Neutrophil (primary cell): ENCODE measurements around the gene NBEA.

Experiments
- H3K27ac ChIP-seq: fragments of 200-600 bp; sonication (generic); 2 replicates; pipeline ENCODE4 v1.5.1; 2016; ENCODE audit warnings: mild to moderate bottlenecking, moderate library complexity
- H3K27me3 ChIP-seq: fragments of 200-600 bp; sonication (generic); 2 replicates; pipeline ENCODE4 v1.6.0; 2016; ENCODE audit warnings: mild to moderate bottlenecking
- H3K36me3 ChIP-seq: fragments of 200-600 bp; sonication (generic); 2 replicates; pipeline ENCODE4 v1.5.1; 2017
- H3K4me1 ChIP-seq, 2 experiments: fragments of 200-600 bp in 1 of 2; sonication (generic) in 1 of 2; 1 replicate in 1 of 2; 2 replicates in 1 of 2; pipeline versions ENCODE4 v1.5.1 to v1.6.1; 2013 to 2016; ENCODE audit warnings: low read depth in 1 of 2, low read length in 1 of 2, mild to moderate bottlenecking in 1 of 2, moderate library complexity in 1 of 2; ENCODE audit not compliant: control insufficient read depth in 1 of 2, insufficient read depth in 1 of 2
- H3K4me3 ChIP-seq, 2 experiments: fragments of 200-600 bp in 1 of 2; sonication (generic) in 1 of 2; 1 replicate in 1 of 2; 2 replicates in 1 of 2; pipeline ENCODE4 v1.5.1; 2013 to 2016; ENCODE audit warnings: low read depth in 1 of 2, low read length in 1 of 2, mild to moderate bottlenecking in 1 of 2, moderate library complexity in 1 of 2
- H3K9me3 ChIP-seq: fragments of 200-600 bp; sonication (generic); 2 replicates; pipeline ENCODE4 v1.5.1; 2016
- TF ChIP-seq, protein P1 (sequence below): fragments of 200-600 bp; sonication (generic); IDR thresholded peaks from 2 replicates; pipeline ENCODE4 v1.5.1; 2016; ENCODE audit warnings: antibody characterized with exemption

NBEA gene

DNA sequence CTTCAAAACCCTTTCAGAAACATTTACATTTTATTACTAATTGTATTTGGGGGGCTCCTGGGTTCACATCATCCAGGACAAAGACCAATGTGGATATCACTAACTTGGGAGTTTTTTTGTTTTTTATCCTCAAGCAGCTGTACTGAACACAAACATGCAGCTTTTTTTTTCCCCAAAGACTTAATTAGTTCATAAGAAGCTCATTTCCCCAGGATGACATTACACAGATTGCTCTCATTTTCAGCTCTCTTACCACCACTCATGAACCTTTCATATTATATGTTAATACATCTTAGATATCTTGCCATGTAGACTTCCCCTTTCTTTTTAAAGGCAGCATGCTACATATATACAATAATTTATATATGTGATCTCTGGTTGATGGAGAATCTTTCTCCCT lies 653.1 kb downstream of the NBEA start:
- H3K4me1 ChIP-seq: no peaks in the 10 kb centered on the region
- no peaks in the 10 kb centered on the region for H3K36me3 ChIP-seq
- H3K27me3 ChIP-seq: no peaks in the 10 kb centered on the region
- H3K27ac ChIP-seq: no peak overlapping the region
- TF ChIP-seq, protein P1, sequence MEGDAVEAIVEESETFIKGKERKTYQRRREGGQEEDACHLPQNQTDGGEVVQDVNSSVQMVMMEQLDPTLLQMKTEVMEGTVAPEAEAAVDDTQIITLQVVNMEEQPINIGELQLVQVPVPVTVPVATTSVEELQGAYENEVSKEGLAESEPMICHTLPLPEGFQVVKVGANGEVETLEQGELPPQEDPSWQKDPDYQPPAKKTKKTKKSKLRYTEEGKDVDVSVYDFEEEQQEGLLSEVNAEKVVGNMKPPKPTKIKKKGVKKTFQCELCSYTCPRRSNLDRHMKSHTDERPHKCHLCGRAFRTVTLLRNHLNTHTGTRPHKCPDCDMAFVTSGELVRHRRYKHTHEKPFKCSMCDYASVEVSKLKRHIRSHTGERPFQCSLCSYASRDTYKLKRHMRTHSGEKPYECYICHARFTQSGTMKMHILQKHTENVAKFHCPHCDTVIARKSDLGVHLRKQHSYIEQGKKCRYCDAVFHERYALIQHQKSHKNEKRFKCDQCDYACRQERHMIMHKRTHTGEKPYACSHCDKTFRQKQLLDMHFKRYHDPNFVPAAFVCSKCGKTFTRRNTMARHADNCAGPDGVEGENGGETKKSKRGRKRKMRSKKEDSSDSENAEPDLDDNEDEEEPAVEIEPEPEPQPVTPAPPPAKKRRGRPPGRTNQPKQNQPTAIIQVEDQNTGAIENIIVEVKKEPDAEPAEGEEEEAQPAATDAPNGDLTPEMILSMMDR: no peak
- no peaks in the 10 kb centered on the region for H3K9me3 ChIP-seq
- H3K4me3 ChIP-seq: no peak overlapping the region

DNA sequence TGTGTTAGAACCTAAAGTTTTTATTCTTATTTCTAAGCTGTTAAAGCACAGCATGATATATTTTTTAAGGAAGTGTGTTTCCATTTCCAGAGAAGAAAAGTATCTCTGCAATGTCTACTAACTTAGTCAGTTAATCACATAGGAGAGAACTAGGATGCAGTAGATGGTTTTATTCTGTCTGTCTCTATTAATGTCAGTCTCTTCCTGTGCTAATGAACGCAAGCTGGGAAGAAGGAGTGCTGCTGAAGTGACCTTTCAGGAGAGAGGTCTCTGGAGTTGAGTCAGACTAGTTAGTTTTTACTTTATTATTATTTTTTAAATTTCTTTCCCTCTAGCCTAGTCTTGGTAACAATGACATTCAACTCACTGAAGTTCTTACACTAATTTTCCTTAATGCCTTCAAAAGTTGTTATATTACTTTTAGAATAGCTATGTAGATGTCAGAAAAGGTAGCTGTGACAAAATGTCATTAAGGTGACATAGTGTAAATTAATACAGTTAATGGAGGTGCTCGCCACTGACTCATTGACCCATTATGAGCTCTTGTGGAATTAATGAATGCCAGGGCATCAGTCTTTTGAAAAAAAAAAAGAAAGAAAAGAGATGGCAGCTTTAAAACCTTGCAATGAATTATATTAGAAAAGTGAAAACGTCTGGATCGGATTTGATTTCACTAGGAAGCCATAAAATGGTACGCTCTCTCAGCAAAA lies 654.4 kb downstream of the NBEA start:
- no peaks in the 10 kb centered on the region for H3K36me3 ChIP-seq
- no peaks in the 10 kb centered on the region for H3K4me1 ChIP-seq
- TF ChIP-seq, protein P1: no peak

DNA sequence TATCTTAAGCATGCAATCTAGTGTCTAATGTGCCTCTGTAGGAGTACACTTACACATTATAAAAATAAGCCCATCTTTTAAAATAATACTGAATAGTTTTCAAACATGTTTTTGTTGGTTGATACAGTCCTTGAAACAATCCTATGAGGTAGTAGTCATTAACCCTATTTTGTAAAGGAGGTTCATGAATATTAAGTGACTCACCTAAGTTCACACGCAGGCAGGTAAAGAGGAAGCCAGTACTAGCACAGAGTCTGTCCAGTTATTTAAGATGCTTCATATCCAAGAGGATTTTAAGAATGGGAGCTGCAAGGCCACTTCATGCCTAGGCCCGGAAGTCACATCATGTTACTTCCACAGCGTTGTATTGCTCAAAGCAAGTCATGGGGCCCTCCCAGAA lies 655.4 kb downstream of the NBEA start:
- H3K4me1 ChIP-seq: no peaks in the 10 kb centered on the region
- H3K4me3 ChIP-seq: no peak overlapping the region
- H3K36me3 ChIP-seq: no peaks in the 10 kb centered on the region
- TF ChIP-seq, protein P1: no peak
- H3K27ac ChIP-seq: no peak overlapping the region
- H3K27me3 ChIP-seq: no peaks in the 10 kb centered on the region
- no peaks in the 10 kb centered on the region for H3K9me3 ChIP-seq

More for the DNA sequence above, 654.4 kb downstream of the NBEA start:
- Histone ChIP-seq H3K4me3 (no peak overlapping the region), H3K9me3 (no peaks in the 10 kb centered on the region), H3K27ac (no peak overlapping the region), H3K27me3 (no peaks in the 10 kb centered on the region)

DNA sequence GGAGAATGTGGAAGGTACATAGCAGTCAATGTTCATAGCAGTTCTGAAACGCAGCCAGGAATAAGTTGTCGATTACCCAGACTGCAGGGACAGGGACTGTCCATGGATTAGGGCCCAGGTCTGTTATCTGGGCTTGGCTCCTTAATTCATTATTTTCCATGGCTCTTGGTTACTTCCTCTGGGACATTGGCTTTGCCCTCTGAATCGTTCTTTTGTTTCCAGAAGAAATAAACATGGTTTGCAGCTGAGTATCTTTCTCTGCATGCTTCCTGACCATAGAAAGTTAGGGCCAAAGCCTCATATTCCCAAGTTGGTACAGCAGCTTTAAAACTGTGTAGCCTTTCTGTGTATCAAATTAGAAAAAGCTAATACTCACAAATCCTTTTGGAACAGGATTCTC lies 656.2 kb downstream of the NBEA start:
- Histone ChIP-seq H3K4me1 (no peaks in the 10 kb centered on the region), H3K27me3 (no peaks in the 10 kb centered on the region), H3K36me3 (no peaks in the 10 kb centered on the region), H3K9me3 (no peaks in the 10 kb centered on the region), H3K4me3 (no peak overlapping the region), H3K27ac (no peak overlapping the region)
- TF ChIP-seq, protein P1: no peak

DNA sequence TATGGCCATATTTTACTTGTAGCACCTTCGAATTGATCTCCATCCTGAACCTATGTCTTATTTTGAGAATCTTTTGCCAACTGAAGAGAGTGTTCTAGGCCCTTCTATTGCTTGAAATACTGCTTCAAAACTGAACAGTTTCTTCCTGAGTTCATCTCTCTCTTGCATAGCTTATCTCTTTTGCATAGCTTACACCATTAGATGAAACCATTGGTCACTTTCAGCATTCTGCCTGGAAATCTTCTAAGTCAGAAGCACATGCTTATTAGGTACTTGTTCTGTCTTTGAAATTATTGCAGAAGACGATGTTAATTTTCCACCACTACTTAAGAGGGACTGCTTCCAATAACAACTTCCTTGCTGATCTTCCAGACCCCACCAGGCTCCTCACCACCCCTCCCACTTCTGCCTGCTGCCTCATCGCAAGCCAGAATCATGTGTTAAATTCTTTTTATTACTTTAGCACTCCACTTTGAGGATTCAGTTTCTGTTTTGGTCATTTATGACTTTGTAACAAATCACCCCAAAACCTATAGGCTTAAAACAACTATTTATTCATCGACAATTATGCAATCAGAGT lies 656.8 kb downstream of the NBEA start:
- TF ChIP-seq, protein P1: no peak
- Histone ChIP-seq H3K27ac (no peak overlapping the region), H3K9me3 (no peaks in the 10 kb centered on the region), H3K36me3 (no peaks in the 10 kb centered on the region), H3K27me3 (no peaks in the 10 kb centered on the region), H3K4me1 (no peaks in the 10 kb centered on the region), H3K4me3 (no peak overlapping the region)
